K562 (cell line): Measurements from ENCODE around the gene FCHSD1. TPM values are rescaled to one million over a fixed set of nuclear protein-coding genes. Genes with fewer than 3 reads are reported as not detected.

Source experiments
- ATAC-seq: fragments of 200-7000 bp; cut with Tn5 transposase; 3 replicates; pipeline ENCODE4 v1.9.1; 2020; ENCODE audit warnings: moderate library complexity
- BruUV-seq: library from RNA; stranded (reverse); fragments of 400-500 nt; replicated peaks from 2 replicates; lab custom pipeline; 2021; lab: Mats Ljungman, UMichigan
- CTCF ChIA-PET: fragments of 300-600 bp; formaldehyde crosslinking; extraction: SDS; loops from one replicate; lab custom pipeline; 2021; ENCODE audit warnings: low intra/inter-chr PET ratio; lab: Yijun Ruan, JAX
- POLR2A ChIA-PET: fragments of 300-600, 350-650 bp; sonication (Branson Sonifier 250); formaldehyde crosslinking; extraction: SDS; loops from one replicate; lab custom pipeline; 2021; ENCODE audit warnings: antibody characterized with exemption, inconsistent platforms; lab: Yijun Ruan, JAX
- DNase-seq, 4 experiments: peaks; one replicate each; pipeline versions ENCODE4 v3.0.0 to v3.0.0-alpha.2; 2011 to 2018; ENCODE audit warnings: low spot score in 3 of 4, mixed read lengths in 3 of 4; ENCODE audit errors: extremely low read depth in 1 of 4
- FAIRE-seq: peaks from 2 replicates; lab custom pipeline; 2011; peaks lifted over from hg19 to GRCh38; lab: Jason Lieb, UNC
- H2AFZ ChIP-seq: 2 replicates; pipeline ENCODE4 v1.6.0; 2011; ENCODE audit warnings: low read depth, low read length, control low read depth, inconsistent platforms
- H3K27ac ChIP-seq: fragments of 200-600 bp; 3 replicates; pipeline ENCODE4 v1.8.0; 2011; ENCODE audit warnings: low read depth, mild to moderate bottlenecking, control low read depth, inconsistent platforms, low read length, moderate library complexity, mixed read lengths; ENCODE audit errors: extremely low read depth
- H3K27me3 ChIP-seq, 2 experiments: fragments of 300-600 bp in 1 of 2; 2 replicates in 1 of 2; 3 replicates in 1 of 2; pipeline versions ENCODE4 v1.6.0 to v1.8.0; 2011; ENCODE audit warnings: inconsistent platforms in 2 of 2, low read length in 2 of 2, mild to moderate bottlenecking in 1 of 2, mixed read lengths in 1 of 2, moderate library complexity in 1 of 2; ENCODE audit not compliant: control insufficient read depth in 2 of 2, insufficient read depth in 2 of 2
- H3K36me3 ChIP-seq: fragments of 300-600 bp; 3 replicates; pipeline ENCODE4 v1.8.0; 2011; ENCODE audit warnings: mild to moderate bottlenecking, low read length, inconsistent platforms; ENCODE audit not compliant: control insufficient read depth, insufficient read depth
- H3K4me1 ChIP-seq, 2 experiments: fragments of 200-600 bp in 1 of 2; replicated peaks in 1 of 2; 2 replicates in 1 of 2; 3 replicates in 1 of 2; pipeline versions ENCODE4 v1.5.1 to v1.8.0; 2011; ENCODE audit warnings: inconsistent platforms in 2 of 2, low read length in 2 of 2, mild to moderate bottlenecking in 1 of 2, mixed read lengths in 1 of 2, moderate library complexity in 1 of 2; ENCODE audit not compliant: control insufficient read depth in 2 of 2, insufficient read depth in 2 of 2
- H3K4me2 ChIP-seq: 2 replicates; pipeline ENCODE4 v1.6.1; 2011; ENCODE audit warnings: low read length, control low read depth, inconsistent platforms, mixed read lengths; ENCODE audit not compliant: insufficient read depth
- H3K4me3 ChIP-seq: fragments of 200-600 bp; sonication (generic), shearing (Covaris generic); 2 replicates; pipeline ENCODE4 v1.5.1; 2016; ENCODE audit warnings: control low read depth, inconsistent platforms
- H3K79me2 ChIP-seq: fragments of 200-600 bp; 3 replicates; pipeline ENCODE4 v1.8.0; 2011; ENCODE audit warnings: low read length, inconsistent platforms; ENCODE audit not compliant: control insufficient read depth, insufficient read depth
- H3K9ac ChIP-seq, 2 experiments: 2 replicates each; pipeline versions ENCODE4 v1.6.0 to v1.6.1; 2011; ENCODE audit warnings: low read depth in 2 of 2, low read length in 2 of 2, control low read depth in 1 of 2, inconsistent platforms in 1 of 2, mild to moderate bottlenecking in 1 of 2, mixed read lengths in 1 of 2; ENCODE audit not compliant: insufficient read depth in 1 of 2
- H3K9me1 ChIP-seq: one replicate; pipeline ENCODE4 v1.6.0; 2011; ENCODE audit warnings: inconsistent platforms, mild to moderate bottlenecking, low read length, moderate library complexity; ENCODE audit not compliant: control insufficient read depth, insufficient read depth
- H3K9me3 ChIP-seq: replicated peaks from 2 replicates; pipeline ENCODE4 v1.5.1; 2011; ENCODE audit warnings: low read depth, low read length, inconsistent platforms; ENCODE audit not compliant: control insufficient read depth, insufficient read depth
- H4K20me1 ChIP-seq: replicated peaks from 2 replicates; pipeline ENCODE4 v1.6.1; 2011; ENCODE audit warnings: low read length, inconsistent platforms, mixed read lengths; ENCODE audit not compliant: control insufficient read depth, insufficient read depth
- ADNP ChIP-seq: fragments of 200-800 bp; sonication (Bioruptor generic); IDR thresholded peaks from 2 replicates; pipeline ENCODE4 v1.6.1; 2016; ENCODE audit warnings: missing genetic modification characterization, missing compliant biosample characterization
- BCOR ChIP-seq: fragments of 450-650 bp; IDR thresholded peaks from 2 replicates; pipeline ENCODE4 v1.6.1; 2016
- ESRRA ChIP-seq: fragments of 450-650 bp; IDR thresholded peaks from 2 replicates; pipeline ENCODE4 v1.6.1; 2014; ENCODE audit warnings: low read depth, mild to moderate bottlenecking, moderate library complexity, borderline replicate concordance
- KDM1A ChIP-seq, 2 experiments: fragments of 450-650 bp; IDR thresholded peaks; 2 replicates each; pipeline ENCODE4 v1.6.1; 2016; ENCODE audit warnings: mild to moderate bottlenecking in 2 of 2
- KLF16 ChIP-seq: IDR thresholded peaks from 2 replicates; pipeline ENCODE4 v1.6.1; 2016; ENCODE audit warnings: antibody characterized with exemption
- POLR2AphosphoS5 ChIP-seq: IDR thresholded peaks from 2 replicates; pipeline ENCODE4 v1.6.1; 2011; ENCODE audit warnings: mild to moderate bottlenecking, low read depth, low read length, moderate library complexity; ENCODE audit not compliant: control insufficient read depth, insufficient read depth
- RBM25 ChIP-seq: fragments of 200-400 bp; formaldehyde crosslinking; IDR thresholded peaks from 2 replicates; pipeline ENCODE4 v1.6.1; 2018; ENCODE audit warnings: low read length, low read depth, moderate library complexity; ENCODE audit not compliant: severe bottlenecking
- ZBTB9 ChIP-seq: fragments of 450-650 bp; formaldehyde crosslinking; IDR thresholded peaks from 2 replicates; pipeline ENCODE4 v1.4.0; 2020; ENCODE audit warnings: mild to moderate bottlenecking, moderate library complexity
- ZNF589 ChIP-seq: fragments of 200-800 bp; sonication (Bioruptor generic); IDR thresholded peaks from 2 replicates; pipeline ENCODE4 v1.6.1; 2016; ENCODE audit warnings: low read depth, missing genetic modification characterization, missing compliant biosample characterization
- in situ Hi-C: fragments of 300-500 bp; cut with MboI; formaldehyde crosslinking; loops from 4 replicates; pipeline ENCODE4 v1.15.0; 2018; ENCODE audit warnings: inconsistent platforms, mixed read lengths
- intact Hi-C: fragments of 100-400 bp; cut with micrococcal nuclease; formaldehyde crosslinking; loops from 2 replicates; pipeline ENCODE4 v1.14.2; 2022
- polyA plus RNA-seq, 8 experiments: library from polyadenylated mRNA; depleted of rRNA in 4 of 8; stranded (reverse) in 5 of 8; unstranded in 3 of 8; fragments of >200 nt; fragmentation: Nextera tagmentation in 2 of 8; fragmentation: Illumina TruSeq in 1 of 8; extraction: Ambion mirVana in 2 of 8; extraction: Trizol in 1 of 8; gene quantifications; 2 replicates each; pipeline versions ENCODE4 v1.2.1 to v1.2.3, GENCODE V29; 2011 to 2014; ENCODE audit warnings: inconsistent platforms in 1 of 8, missing spikeins in 1 of 8
- total RNA-seq, 7 experiments: library from RNA; depleted of rRNA in 6 of 7; stranded (reverse); fragments of >200 nt in 6 of 7; fragmentation: Illumina TruSeq in 2 of 7; extraction: Trizol in 2 of 7; gene quantifications; 2 replicates each; pipeline versions ENCODE4 v1.2.1 to v1.2.3, GENCODE V29; 2011 to 2021; ENCODE audit warnings: low replicate concordance in 1 of 7

Gene FCHSD1
- total and polyA plus RNA-seq, 9 of the 15 experiments (the other 6 are each of a cell fraction or from before 2014, with no cell fraction given) = 0.35 to 37.5 (median 13.6) TPM

GRCh38 chr5:141651728-141652105 lies 499 bp upstream of the FCHSD1 start (continued):
- no peak for TF ChIP-seq ZNF589 (CRISPR knock-in tag)
- 0 out of 2 replicates have a peak, but pooled peaks have one; percentile 41 for TF ChIP-seq ZBTB9

GRCh38 chr5:141649972-141650371 lies 1.2 kb downstream of the FCHSD1 start:
- Histone ChIP-seq H3K9me1 (peaks cover 4% of the 10 kb centered on the region), H3K4me1 (peaks cover 9 to 30% of the 10 kb centered on the region in 2 experiments), H3K9me3 (no peaks in the 10 kb centered on the region), H3K4me2 (peak overlapping the region; percentile 89), H3K4me3 (no peak overlapping the region), H4K20me1 (no peaks in the 10 kb centered on the region), H3K27ac (no peak overlapping the region), H3K9ac (no peak overlapping the region; a peak in 1 of 4 replicates), H3K79me2 (peaks cover 3% of the 10 kb centered on the region; the same call in 1 of the 3 replicates), H2AFZ (no peak overlapping the region), H3K27me3 (no peaks in the 10 kb centered on the region), H3K36me3 (peaks cover 18% of the 10 kb centered on the region; the same call in 2 of the 3 replicates)
- DNase-seq (no peak), ATAC-seq (no peak), FAIRE-seq (no peak)
- in situ Hi-C loops (no loop called here), intact Hi-C loops (no loop called here)
- ChIA-PET POLR2A (no interaction called here), CTCF (no interaction called here)
- no peak for TF ChIP-seq POLR2AphosphoS5
- peak; percentile 88 for TF ChIP-seq BCOR
- TF ChIP-seq ADNP (tag) = peak; percentile 73; the same call in 1 of the 2 replicates
- TF ChIP-seq RBM25 = peak; percentile 96
- peak; percentile 68 to 74 for TF ChIP-seq KDM1A (IDR thresholded peaks at IDR 0.05)
- TF ChIP-seq ESRRA = peak; percentile 95
- TF ChIP-seq KLF16 = no peak
- BruUV-seq = TSS peak; percentile 52
